Testis (tissue), 2 donors: ENCODE results near the gene SUPT3H.

Experiments
- POLR2A ChIP-seq: fragments of 450-650 bp; IDR thresholded peaks from one replicate; pipeline ENCODE4 v1.6.1; 2017; ENCODE audit warnings: antibody characterized with exemption, mild to moderate bottlenecking, moderate library complexity
- TF ChIP-seq, protein P1 (sequence below), 3 experiments: fragments of 450-650 bp in 2 of 3; fragments of 200-600 bp in 1 of 3; sonication (generic) in 1 of 3; IDR thresholded peaks; one replicate each; pipeline ENCODE4 v1.5.1; 2016 to 2019; ENCODE audit warnings: antibody characterized with exemption in 3 of 3, mild to moderate bottlenecking in 2 of 3, moderate library complexity in 1 of 3

DNA sequence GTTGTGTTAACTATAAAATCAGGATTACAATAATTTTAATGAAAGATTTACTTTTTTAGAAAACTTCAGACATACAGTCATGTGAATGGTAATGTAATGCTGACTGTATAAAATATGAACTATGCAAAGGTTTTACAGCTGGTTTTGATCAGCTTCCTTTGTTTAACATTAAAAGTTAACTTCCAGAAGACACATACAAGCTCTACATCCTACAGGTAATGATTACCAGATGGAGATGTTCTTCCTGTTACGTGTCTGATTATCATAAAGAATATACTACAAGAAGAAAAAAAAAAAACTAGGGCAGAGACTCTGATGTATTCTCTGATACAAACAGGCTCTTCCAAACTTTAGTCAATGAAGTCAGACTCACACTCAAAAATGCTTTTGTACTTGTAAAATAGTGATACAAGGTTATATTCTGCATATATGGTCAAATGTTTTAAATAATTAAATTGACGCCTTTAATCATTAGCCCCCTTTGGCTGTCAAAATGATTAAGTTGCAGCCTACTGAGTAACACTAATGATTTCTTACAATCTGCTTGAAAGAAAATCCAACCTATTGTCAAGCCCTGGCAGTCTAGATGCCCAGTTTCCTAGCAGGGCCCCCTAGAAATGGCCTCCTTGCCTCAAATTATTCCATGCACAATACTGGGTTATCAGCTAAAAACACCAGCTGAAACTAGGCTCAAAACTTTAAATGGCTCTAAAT is 301.4 kb downstream of the SUPT3H start:
- no peak for TF ChIP-seq POLR2A
- TF ChIP-seq, protein P1, sequence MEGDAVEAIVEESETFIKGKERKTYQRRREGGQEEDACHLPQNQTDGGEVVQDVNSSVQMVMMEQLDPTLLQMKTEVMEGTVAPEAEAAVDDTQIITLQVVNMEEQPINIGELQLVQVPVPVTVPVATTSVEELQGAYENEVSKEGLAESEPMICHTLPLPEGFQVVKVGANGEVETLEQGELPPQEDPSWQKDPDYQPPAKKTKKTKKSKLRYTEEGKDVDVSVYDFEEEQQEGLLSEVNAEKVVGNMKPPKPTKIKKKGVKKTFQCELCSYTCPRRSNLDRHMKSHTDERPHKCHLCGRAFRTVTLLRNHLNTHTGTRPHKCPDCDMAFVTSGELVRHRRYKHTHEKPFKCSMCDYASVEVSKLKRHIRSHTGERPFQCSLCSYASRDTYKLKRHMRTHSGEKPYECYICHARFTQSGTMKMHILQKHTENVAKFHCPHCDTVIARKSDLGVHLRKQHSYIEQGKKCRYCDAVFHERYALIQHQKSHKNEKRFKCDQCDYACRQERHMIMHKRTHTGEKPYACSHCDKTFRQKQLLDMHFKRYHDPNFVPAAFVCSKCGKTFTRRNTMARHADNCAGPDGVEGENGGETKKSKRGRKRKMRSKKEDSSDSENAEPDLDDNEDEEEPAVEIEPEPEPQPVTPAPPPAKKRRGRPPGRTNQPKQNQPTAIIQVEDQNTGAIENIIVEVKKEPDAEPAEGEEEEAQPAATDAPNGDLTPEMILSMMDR (IDR thresholded peaks at IDR 0.05): no peak
